Measurements from ENCODE around the gene IRAK2. TPM values are rescaled to one million over a fixed set of nuclear protein-coding genes. Genes with fewer than 3 reads are reported as not detected.

IRAK2 gene
- polyA plus RNA-seq, 3 donors = 0.78 to 2.0 (median 1.5) TPM

DNA sequence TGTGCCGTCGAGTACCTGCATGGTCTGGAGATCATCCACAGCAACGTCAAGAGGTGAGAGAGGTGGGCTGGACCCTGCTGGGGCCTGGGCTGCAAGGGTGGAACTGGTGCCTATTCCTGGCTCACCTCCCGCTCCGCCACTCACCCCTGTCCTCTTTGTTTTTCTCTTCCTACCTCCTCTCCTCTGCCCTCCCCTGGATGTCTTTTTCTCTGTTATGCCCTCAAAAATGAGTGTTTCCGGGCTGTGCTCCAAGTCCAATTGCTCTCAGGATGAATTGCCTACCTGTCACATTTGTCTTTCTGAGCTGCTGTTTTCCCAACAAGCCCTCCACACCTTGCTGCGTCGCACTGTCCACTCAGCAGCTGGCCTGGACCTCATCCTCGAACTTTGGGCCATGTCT lies 55.0 kb downstream of the IRAK2 start:
- H3K4me1 Mint-ChIP-seq = peaks cover 39% of the 10 kb centered on the region
- peaks cover 17 to 22% of the 10 kb centered on the region in 2 donors for H3K4me1 ChIP-seq (ENCODE audit: control insufficient read depth in 1 of 2, insufficient read depth in 2 of 2, low read length in 2 of 2)
- no peaks in the 10 kb centered on the region for H3K79me2 ChIP-seq (ENCODE audit: insufficient read depth, low read length)
- H3K4me2 ChIP-seq (replicated peaks; ENCODE audit: extremely low read depth, low read length, poor library complexity, severe bottlenecking) = no peak overlapping the region
- H3K9me3 ChIP-seq (replicated peaks in 1 of 2; ENCODE audit: control insufficient read depth in 1 of 2, insufficient read depth in 1 of 2, low read length in 2 of 2) = peaks cover 0 to 5% of the 10 kb centered on the region in 2 donors
- peaks cover 0 to 2% (median 0%) of the 10 kb centered on the region in 3 donors for H3K27me3 Mint-ChIP-seq (ENCODE audit: low read depth in 3 of 3)
- no peak overlapping the region for H3K9ac ChIP-seq (ENCODE audit: insufficient read depth, low read length, poor library complexity, severe bottlenecking)
- H3K9me3 Mint-ChIP-seq = peaks cover 1 to 11% (median 8%) of the 10 kb centered on the region in 7 donors
- H3K36me3 Mint-ChIP-seq = peaks cover 42 to 46% of the 10 kb centered on the region in 2 donors
- peaks cover 0 to 11% of the 10 kb centered on the region in 2 donors for H3K36me3 ChIP-seq (replicated peaks in 1 of 2; ENCODE audit: control insufficient read depth in 1 of 2, insufficient read depth in 2 of 2, low read length in 2 of 2)
- peak overlapping the region in 4 of 7 donors; percentile 21 to 68 (median 43) for H3K27ac Mint-ChIP-seq
- H4K20me1 ChIP-seq (ENCODE audit: insufficient read depth, low read length) = no peaks in the 10 kb centered on the region
- no peak overlapping the region for H2AFZ ChIP-seq (ENCODE audit: insufficient read depth, low read depth, low read length, poor library complexity, severe bottlenecking)
- no peaks in the 10 kb centered on the region for H3K27me3 ChIP-seq (ENCODE audit: control insufficient read depth in 2 of 2, insufficient read depth in 2 of 2, low read length in 2 of 2)
- no peak overlapping the region for H3K4me3 Mint-ChIP-seq
- 91% methylated on average over 6 of the region's 9 CpGs for WGBS (ENCODE audit: insufficient coverage)
- no peak for DNase-seq
- no peak overlapping the region for H3K4me3 ChIP-seq (replicated peaks in 1 of 3; ENCODE audit: low read depth in 2 of 3, low read length in 3 of 3)
- H3K27ac ChIP-seq (ENCODE audit: low read depth in 1 of 2, low read length in 2 of 2) = no peak overlapping the region
- intact Hi-C loops (cut with micrococcal nuclease) = loop anchor here in 1 of 2 donors (5.0 kb wide), 1 partner anchor 42 kb away; no protein-coding TSS in a partner anchor
- TF ChIP-seq, protein P1, sequence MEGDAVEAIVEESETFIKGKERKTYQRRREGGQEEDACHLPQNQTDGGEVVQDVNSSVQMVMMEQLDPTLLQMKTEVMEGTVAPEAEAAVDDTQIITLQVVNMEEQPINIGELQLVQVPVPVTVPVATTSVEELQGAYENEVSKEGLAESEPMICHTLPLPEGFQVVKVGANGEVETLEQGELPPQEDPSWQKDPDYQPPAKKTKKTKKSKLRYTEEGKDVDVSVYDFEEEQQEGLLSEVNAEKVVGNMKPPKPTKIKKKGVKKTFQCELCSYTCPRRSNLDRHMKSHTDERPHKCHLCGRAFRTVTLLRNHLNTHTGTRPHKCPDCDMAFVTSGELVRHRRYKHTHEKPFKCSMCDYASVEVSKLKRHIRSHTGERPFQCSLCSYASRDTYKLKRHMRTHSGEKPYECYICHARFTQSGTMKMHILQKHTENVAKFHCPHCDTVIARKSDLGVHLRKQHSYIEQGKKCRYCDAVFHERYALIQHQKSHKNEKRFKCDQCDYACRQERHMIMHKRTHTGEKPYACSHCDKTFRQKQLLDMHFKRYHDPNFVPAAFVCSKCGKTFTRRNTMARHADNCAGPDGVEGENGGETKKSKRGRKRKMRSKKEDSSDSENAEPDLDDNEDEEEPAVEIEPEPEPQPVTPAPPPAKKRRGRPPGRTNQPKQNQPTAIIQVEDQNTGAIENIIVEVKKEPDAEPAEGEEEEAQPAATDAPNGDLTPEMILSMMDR (IDR thresholded peaks at IDR 0.05) = no peak

DNA sequence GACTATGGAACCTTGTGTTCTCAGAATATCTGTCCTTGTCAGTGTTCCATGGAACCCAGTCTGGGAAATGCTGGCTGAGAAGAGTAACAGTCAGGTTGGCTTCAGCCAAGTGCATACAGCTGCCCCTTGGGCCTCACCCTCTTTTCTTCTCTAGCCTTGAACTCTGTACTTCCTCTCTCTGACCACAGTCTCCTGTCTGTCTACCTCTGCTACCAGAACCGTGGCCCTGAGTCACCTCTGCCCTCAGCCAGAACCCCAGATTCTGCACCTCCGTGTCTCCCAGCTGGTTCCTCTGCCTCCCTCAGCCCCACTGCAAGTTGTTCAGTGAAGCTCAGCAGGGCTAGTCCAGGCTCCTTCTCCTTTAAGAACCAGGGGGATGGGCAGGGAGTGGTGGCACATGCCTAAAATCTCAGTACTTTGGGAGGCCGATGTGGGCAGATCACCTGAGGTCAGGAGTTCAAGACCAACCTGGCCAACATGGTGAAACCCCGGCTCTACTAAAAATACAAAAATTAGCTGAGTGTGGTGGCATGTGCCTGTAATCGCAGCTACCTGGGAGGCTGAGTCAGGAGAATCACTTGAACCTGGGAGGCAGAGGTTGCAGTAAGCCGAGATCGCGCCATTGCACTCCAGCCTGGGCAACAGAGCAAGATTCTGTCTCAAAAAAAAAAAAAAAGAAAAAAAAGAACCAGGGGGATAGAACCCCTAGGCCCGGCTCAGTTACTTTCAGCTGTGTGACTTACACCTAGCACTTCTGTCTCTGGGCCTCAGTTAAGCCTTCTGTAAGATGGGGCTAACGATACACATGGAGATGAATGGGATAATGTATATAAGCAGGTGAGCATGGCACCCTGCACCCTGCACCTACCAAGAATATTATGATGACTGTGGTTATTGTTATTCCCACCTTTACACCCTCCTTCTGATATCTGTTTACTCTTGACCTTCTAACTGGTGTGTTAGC lies 59.2 kb downstream of the IRAK2 start:
- H3K27me3 Mint-ChIP-seq (ENCODE audit: low read depth in 3 of 3) = peaks cover 0 to 2% (median 0%) of the 10 kb centered on the region in 3 donors
- no peaks in the 10 kb centered on the region for H3K79me2 ChIP-seq (ENCODE audit: insufficient read depth, low read length)
- WGBS (ENCODE audit: insufficient coverage) = 63% methylated on average over 4 of the region's 10 CpGs
- no peak overlapping the region for H3K4me2 ChIP-seq (replicated peaks; ENCODE audit: extremely low read depth, low read length, poor library complexity, severe bottlenecking)
- peak overlapping the region in 6 of 7 donors; percentile 2 to 92 (median 80) for H3K27ac Mint-ChIP-seq
- H3K4me3 ChIP-seq (replicated peaks in 1 of 3; ENCODE audit: low read depth in 2 of 3, low read length in 3 of 3) = no peak overlapping the region
- H3K27me3 ChIP-seq (ENCODE audit: control insufficient read depth in 2 of 2, insufficient read depth in 2 of 2, low read length in 2 of 2) = no peaks in the 10 kb centered on the region
- H3K9ac ChIP-seq (ENCODE audit: insufficient read depth, low read length, poor library complexity, severe bottlenecking) = no peak overlapping the region
- peak; percentile 78 to 83 (median 81) for DNase-seq
- peaks cover 0 to 4% of the 10 kb centered on the region in 2 donors for H3K36me3 ChIP-seq (replicated peaks in 1 of 2; ENCODE audit: control insufficient read depth in 1 of 2, insufficient read depth in 2 of 2, low read length in 2 of 2)
- peak overlapping the region in 1 of 2 donors; percentile 51 for H3K4me3 Mint-ChIP-seq
- TF ChIP-seq, protein P1 (IDR thresholded peaks at IDR 0.05) = no peak
- H4K20me1 ChIP-seq (ENCODE audit: insufficient read depth, low read length) = no peaks in the 10 kb centered on the region
- peaks cover 0 to 2% (median 0%) of the 10 kb centered on the region in 7 donors for H3K9me3 Mint-ChIP-seq
- H3K9me3 ChIP-seq (replicated peaks in 1 of 2; ENCODE audit: control insufficient read depth in 1 of 2, insufficient read depth in 1 of 2, low read length in 2 of 2) = no peaks in the 10 kb centered on the region
- intact Hi-C loops (cut with micrococcal nuclease) = loop anchor here in 1 of 2 donors (5.0 kb wide), 1 partner anchor 47 kb away; no protein-coding TSS in a partner anchor
- H3K4me1 Mint-ChIP-seq = peaks cover 65% of the 10 kb centered on the region
- H2AFZ ChIP-seq (ENCODE audit: insufficient read depth, low read depth, low read length, poor library complexity, severe bottlenecking) = no peak overlapping the region
- peaks cover 42 to 54% of the 10 kb centered on the region in 2 donors for H3K4me1 ChIP-seq (ENCODE audit: control insufficient read depth in 1 of 2, insufficient read depth in 2 of 2, low read length in 2 of 2)
- H3K27ac ChIP-seq (ENCODE audit: low read depth in 1 of 2, low read length in 2 of 2) = peak overlapping the region in 1 of 2 donors; percentile 41
- peaks cover 29 to 40% of the 10 kb centered on the region in 2 donors for H3K36me3 Mint-ChIP-seq

Measured in CD14-positive monocyte (primary cell).